HepG2 (cell line): ENCODE measurements around the gene CPNE4. TPM values are rescaled to one million over a fixed set of nuclear protein-coding genes. Genes with fewer than 3 reads are reported as not detected.

Source experiments
- ATAC-seq: fragments of 200-7000 bp; cut with Tn5 transposase; 3 replicates; pipeline ENCODE4 v1.9.1; 2020; ENCODE audit warnings: mild to moderate bottlenecking, moderate library complexity
- BruUV-seq: library from RNA; stranded (reverse); fragments of 400-500 nt; replicated peaks from 2 replicates; lab custom pipeline; 2021; lab: Mats Ljungman, UMichigan
- CTCF ChIA-PET: fragments of 300-600 bp; formaldehyde crosslinking; extraction: SDS; loops from one replicate; lab custom pipeline; 2021; ENCODE audit warnings: low total read pairs, inconsistent platforms, low intra/inter-chr PET ratio; lab: Yijun Ruan, JAX
- POLR2A ChIA-PET: fragments of 350-600 bp; sonication (Branson Sonifier 250); formaldehyde crosslinking; loops from one replicate; lab custom pipeline; 2020; ENCODE audit warnings: antibody characterized with exemption, inconsistent platforms; lab: Yijun Ruan, JAX
- DNase-seq: peaks from one replicate; pipeline ENCODE4 v3.0.0-alpha.2; 2015; ENCODE audit warnings: low spot score
- FAIRE-seq: peaks from 3 replicates; lab custom pipeline; 2011; peaks lifted over from hg19 to GRCh38; lab: Jason Lieb, UNC
- H2AFZ ChIP-seq: one replicate; pipeline ENCODE4 v1.6.1; 2011; ENCODE audit warnings: low read length, inconsistent platforms
- H3K27ac ChIP-seq: fragments of 300-600 bp; 3 replicates; pipeline ENCODE4 v1.8.0; 2011; ENCODE audit warnings: mixed run types, mild to moderate bottlenecking, mixed read lengths, low read length, inconsistent platforms; ENCODE audit not compliant: insufficient read depth; ENCODE audit errors: extremely low read length
- H3K27me3 ChIP-seq, 2 experiments: fragments of 200-600 bp in 1 of 2; 2 replicates in 1 of 2; 3 replicates in 1 of 2; pipeline versions ENCODE4 v1.6.0 to v1.8.0; 2011; ENCODE audit warnings: low read length in 2 of 2, mild to moderate bottlenecking in 2 of 2, moderate library complexity in 2 of 2, inconsistent platforms in 1 of 2; ENCODE audit not compliant: insufficient read depth in 2 of 2, control insufficient read depth in 1 of 2
- H3K36me3 ChIP-seq, 2 experiments: fragments of 200-600 bp in 1 of 2; replicated peaks in 1 of 2; 2 replicates in 1 of 2; 3 replicates in 1 of 2; pipeline versions ENCODE4 v1.5.1 to v1.8.0; 2011; ENCODE audit warnings: low read length in 2 of 2, inconsistent platforms in 1 of 2; ENCODE audit not compliant: insufficient read depth in 2 of 2, control insufficient read depth in 1 of 2
- H3K4me1 ChIP-seq: 2 replicates; pipeline ENCODE4 v1.5.1; 2012; ENCODE audit warnings: low read length, inconsistent platforms; ENCODE audit not compliant: insufficient read depth
- H3K4me2 ChIP-seq: 2 replicates; pipeline ENCODE4 v1.6.0; 2011; ENCODE audit warnings: low read depth, low read length, inconsistent platforms
- H3K4me3 ChIP-seq, 3 experiments: fragments of 200-600 bp in 1 of 3; sonication (generic), shearing (Covaris generic) in 1 of 3; replicated peaks in 1 of 3; 2 replicates each; pipeline ENCODE4 v1.5.1; 2011 to 2016; ENCODE audit warnings: low read length in 3 of 3, inconsistent platforms in 2 of 3, low read depth in 2 of 3, mild to moderate bottlenecking in 2 of 3, control low read depth in 1 of 3, mixed read lengths in 1 of 3; ENCODE audit not compliant: insufficient read depth in 1 of 3
- H3K79me2 ChIP-seq: one replicate; pipeline ENCODE4 v1.6.1; 2011; ENCODE audit warnings: low read length, inconsistent platforms; ENCODE audit not compliant: insufficient read depth
- H3K9ac ChIP-seq: 2 replicates; pipeline ENCODE4 v1.6.0; 2011; ENCODE audit warnings: mild to moderate bottlenecking, low read depth, low read length, inconsistent platforms; ENCODE audit not compliant: insufficient read depth
- H3K9me3 ChIP-seq: 2 replicates; pipeline ENCODE4 v1.5.1; 2012; ENCODE audit warnings: mild to moderate bottlenecking, low read length
- H4K20me1 ChIP-seq: 2 replicates; pipeline ENCODE4 v1.6.0; 2011; ENCODE audit warnings: inconsistent platforms, mild to moderate bottlenecking, low read length, moderate library complexity; ENCODE audit not compliant: insufficient read depth
- GPBP1L1 ChIP-seq: sonication (generic); formaldehyde crosslinking; IDR thresholded peaks from 2 replicates; pipeline ENCODE4 v1.5.0; 2020; ENCODE audit warnings: mild to moderate bottlenecking, missing genetic modification reagents
- HMG20B ChIP-seq: conservative IDR thresholded peaks from 2 replicates; pipeline ENCODE4 v1.6.1; 2016; ENCODE audit warnings: missing genetic modification reagents, missing compliant biosample characterization
- PHF20 ChIP-seq: sonication (generic); formaldehyde crosslinking; IDR thresholded peaks from 2 replicates; pipeline ENCODE4 v1.5.0; 2020; ENCODE audit warnings: mild to moderate bottlenecking, missing genetic modification reagents
- TGIF2 ChIP-seq: IDR thresholded peaks from 2 replicates; pipeline ENCODE4 v1.6.1; 2016; ENCODE audit warnings: control low read depth, missing compliant biosample characterization
- ZNF142 ChIP-seq: sonication (generic); formaldehyde crosslinking; IDR thresholded peaks from 2 replicates; pipeline ENCODE4 v1.4.0; 2020; ENCODE audit warnings: missing genetic modification reagents
- ZNF224 ChIP-seq: sonication (generic); formaldehyde crosslinking; IDR thresholded peaks from 2 replicates; pipeline ENCODE4 v1.5.0; 2020; ENCODE audit warnings: mild to moderate bottlenecking, missing genetic modification reagents
- ZNF496 ChIP-seq: sonication (generic); formaldehyde crosslinking; IDR thresholded peaks from 2 replicates; pipeline ENCODE4 v1.8.1; 2023; ENCODE audit warnings: mild to moderate bottlenecking, moderate library complexity, missing genetic modification reagents; ENCODE audit not compliant: insufficient replicate concordance
- ZNF614 ChIP-seq: IDR thresholded peaks from 2 replicates; pipeline ENCODE4 v1.6.1; 2018; ENCODE audit warnings: missing biosample characterization, missing genetic modification reagents, inconsistent platforms, borderline replicate concordance
- ZNF83 ChIP-seq: sonication (generic); formaldehyde crosslinking; IDR thresholded peaks from 2 replicates; pipeline ENCODE4 v1.4.0; 2020; ENCODE audit warnings: missing genetic modification reagents, mild to moderate bottlenecking, borderline replicate concordance
- WGBS: methylation state at CpG from one replicate; pipeline ENCODE4 v1.1.6; 2017; ENCODE audit warnings: low lambda C conversion rate; 5-methylcytosine and 5-hydroxymethylcytosine counted together
- in situ Hi-C: cut with HindIII; loops from 2 replicates; pipeline ENCODE4 v1.10.0; 2017; ENCODE audit warnings: low pct_unique_long_range_greater_than_20kb; ENCODE audit not compliant: extremely low pct_ligation_motif_present
- intact Hi-C: fragments of 100-400 bp; cut with micrococcal nuclease; formaldehyde crosslinking; loops from one replicate; pipeline ENCODE4 v1.10.0; 2022; ENCODE audit not compliant: unreplicated experiment
- polyA plus RNA-seq, 8 experiments: library from polyadenylated mRNA; depleted of rRNA in 3 of 8; stranded (reverse) in 7 of 8; unstranded in 1 of 8; fragments of >200 nt; fragmentation: Illumina TruSeq in 4 of 8; extraction: Trizol in 4 of 8; gene quantifications; 2 replicates each; pipeline versions ENCODE4 v1.2.1 to v1.2.3, GENCODE V29; 2011 to 2016; ENCODE audit warnings: low read depth in 4 of 8, missing spikeins in 1 of 8, mixed read lengths in 1 of 8; ENCODE audit not compliant: insufficient read depth in 1 of 8
- total RNA-seq, 5 experiments: library from RNA; depleted of rRNA; stranded (reverse); fragments of >200 nt; fragmentation: Illumina TruSeq; extraction: Trizol; gene quantifications; 2 replicates each; pipeline ENCODE4 v1.2.3, GENCODE V29; 2016; ENCODE audit warnings: low read depth in 1 of 5

Gene CPNE4
- total and polyA plus RNA-seq, 2 of the 13 experiments (the other 11 are each of a cell fraction or from before 2014, with no cell fraction given): not detected

- TF ChIP-seq ZNF142 (CRISPR knock-in tag) (no peak), ZNF496 (CRISPR knock-in tag) (no peak), HMG20B (CRISPR knock-in tag) (no peak), PHF20 (CRISPR knock-in tag) (no peak)
- TF ChIP-seq, all 625 proteins: peak for 0
Measured at GRCh38 chr3:131797776-131798175, 237.0 kb downstream of the CPNE4 start (continued).

- Histone ChIP-seq H3K4me2 (no peak overlapping the region), H3K27ac (no peak overlapping the region), H4K20me1 (no peaks in the 10 kb centered on the region), H3K79me2 (no peaks in the 10 kb centered on the region), H3K4me1 (no peaks in the 10 kb centered on the region), H3K36me3 (no peaks in the 10 kb centered on the region), H3K9me3 (no peaks in the 10 kb centered on the region), H3K9ac (no peak overlapping the region), H3K27me3 (no peaks in the 10 kb centered on the region), H3K4me3 (no peak overlapping the region), H2AFZ (no peak overlapping the region)
- POLR2A ChIA-PET: no interaction called here
- FAIRE-seq: no peak
- CTCF ChIA-PET: no interaction called here
- TF ChIP-seq ZNF614 (CRISPR knock-in tag) (no peak), ZNF83 (CRISPR knock-in tag) (no peak), GPBP1L1 (CRISPR knock-in tag) (no peak), ZNF224 (CRISPR knock-in tag) (no peak), TGIF2 (CRISPR knock-in tag) (no peak)
- intact Hi-C loops (loop anchor here (10.0 kb wide), 1 partner anchor 762 kb away; no protein-coding TSS in a partner anchor), in situ Hi-C loops (no loop called here)
- ATAC-seq: no peak
- no TSS peak for BruUV-seq
- 17% methylated on average over 4 of the region's 4 CpGs for WGBS
- no peak for DNase-seq
Measured at GRCh38 chr3:131796558-131797198, 238.1 kb downstream of the CPNE4 start.
